ENCODE measurements around the gene PDZD7. TPM values are rescaled to one million over a fixed set of nuclear protein-coding genes. Genes with fewer than 3 reads are reported as not detected.

The PDZD7 gene
- total RNA-seq, 6 donors from 2014 or later: 0.39 to 2.4 (median 1.7) TPM

- peak; percentile 72 to 78 for ATAC-seq (ENCODE audit: low FRiP score in 2 of 2)
- no peaks in the 10 kb centered on the region for H3K27me3 ChIP-seq
- DNase-seq: peak; percentile 43 to 91
- H3K27ac ChIP-seq: peak within 1 kb of the TSS in 2 of 4 donors; percentile 24 to 55
- WGBS, 2 donors: 5 to 7% methylated on average over 14 to 33 of the region's 70 CpGs
- peak within 1 kb of the TSS; percentile 48 to 76 (median 60) for H3K4me3 ChIP-seq
- H3K36me3 ChIP-seq: peaks cover 0 to 8% (median 3%) of the 10 kb centered on the region in 4 donors
- H3K4me1 ChIP-seq: peaks cover 4 to 24% (median 16%) of the 10 kb centered on the region in 4 donors
- TF ChIP-seq CTCF (IDR thresholded peaks at IDR 0.05) (peak; percentile 47 to 83 (median 60)), POLR2A (IDR thresholded peaks at IDR 0.05) (no peak)
- H3K9me3 ChIP-seq: no peaks in the 10 kb centered on the region
These were observed 61.5 kb downstream of the PDZD7 start, which contains the start of gene SEMA4G for GRCh38 chr10:100969187-100970075. Gene SEMA4G (plus strand): TSS chr10:100969504. CDS start chr10:100972913, 3,409 bp downstream.

GRCh38 chr10:100968863-100969186, 62.1 kb downstream of the PDZD7 start:
- H3K27ac ChIP-seq: peak overlapping the region in 1 of 4 donors; percentile 55
- 23 to 28% methylated on average over 8 to 9 of the region's 9 CpGs for WGBS, 2 donors
- peaks cover 0 to 13% (median 7%) of the 10 kb centered on the region in 4 donors for H3K36me3 ChIP-seq
- TF ChIP-seq POLR2AphosphoS5 (IDR thresholded peaks at IDR 0.05) (no peak), EP300 (IDR thresholded peaks at IDR 0.05) (no peak), CTCF (IDR thresholded peaks at IDR 0.05) (no peak), POLR2A (IDR thresholded peaks at IDR 0.05) (no peak)
- peaks cover 4 to 24% (median 16%) of the 10 kb centered on the region in 4 donors for H3K4me1 ChIP-seq
- ATAC-seq (ENCODE audit: low FRiP score in 2 of 2): peak in 1 of 2 donors; percentile 5
- DNase-seq: no peak
- no peaks in the 10 kb centered on the region for H3K9me3 ChIP-seq
- H3K27me3 ChIP-seq: no peaks in the 10 kb centered on the region
- peak overlapping the region; percentile 48 to 76 (median 60) for H3K4me3 ChIP-seq

GRCh38 chr10:100968062-100968736, 62.7 kb downstream of the PDZD7 start:
- Histone ChIP-seq H3K27me3 (no peaks in the 10 kb centered on the region), H3K4me1 (peaks cover 4 to 24% (median 16%) of the 10 kb centered on the region in 4 donors), H3K9me3 (no peaks in the 10 kb centered on the region), H3K27ac (no peak overlapping the region), H3K36me3 (peaks cover 0 to 14% (median 7%) of the 10 kb centered on the region in 4 donors), H3K4me3 (no peak overlapping the region)
- no peak for TF ChIP-seq EP300 (IDR thresholded peaks at IDR 0.05)
- TF ChIP-seq POLR2A (IDR thresholded peaks at IDR 0.05): no peak
- no peak for TF ChIP-seq POLR2AphosphoS5 (IDR thresholded peaks at IDR 0.05)
- no peak for TF ChIP-seq CTCF (IDR thresholded peaks at IDR 0.05)
- ATAC-seq (ENCODE audit: low FRiP score in 2 of 2): no peak
- no peak for DNase-seq
- WGBS, 2 donors: 78 to 92% methylated on average over 2 of the region's 2 CpGs

- Histone ChIP-seq H3K27me3 (no peaks in the 10 kb centered on the region), H3K27ac (no peak overlapping the region), H3K4me1 (peaks cover 4 to 24% (median 16%) of the 10 kb centered on the region in 4 donors), H3K4me3 (no peak overlapping the region), H3K9me3 (no peaks in the 10 kb centered on the region), H3K36me3 (peaks cover 0 to 23% (median 9%) of the 10 kb centered on the region in 4 donors)
- DNase-seq (no peak), ATAC-seq (ENCODE audit: low FRiP score in 2 of 2) (no peak)
- WGBS, 2 donors: 93 to 94% methylated on average over 2 of the region's 2 CpGs
- TF ChIP-seq POLR2AphosphoS5 (IDR thresholded peaks at IDR 0.05) (no peak), EP300 (IDR thresholded peaks at IDR 0.05) (no peak), CTCF (IDR thresholded peaks at IDR 0.05) (no peak), POLR2A (IDR thresholded peaks at IDR 0.05) (no peak)
These were observed 63.6 kb downstream of the PDZD7 start for GRCh38 chr10:100967332-100967731.
